Upper lobe of left lung (tissue), 4 donors: ENCODE results near the gene MEIS1.

ENCODE experiments used
- CTCF ChIP-seq, 6 experiments: fragments of 450-650 bp in 4 of 6; fragments of 200-600 bp in 2 of 6; sonication (generic) in 2 of 6; IDR thresholded peaks; one replicate each; pipeline ENCODE4 v1.5.1; 2016 to 2019; ENCODE audit warnings: antibody characterized with exemption in 6 of 6
- POLR2A ChIP-seq, 4 donors: fragments of 450-650 bp; IDR thresholded peaks; one replicate each; pipeline ENCODE4 v1.5.1; 2016 to 2017; ENCODE audit warnings: antibody characterized with exemption in 4 of 4, mild to moderate bottlenecking in 2 of 4
- POLR2AphosphoS5 ChIP-seq, 2 donors: sonication (generic); formaldehyde crosslinking; IDR thresholded peaks; one replicate each; pipeline ENCODE4 v1.5.1; 2017; ENCODE audit warnings: antibody characterized with exemption in 2 of 2

DNA sequence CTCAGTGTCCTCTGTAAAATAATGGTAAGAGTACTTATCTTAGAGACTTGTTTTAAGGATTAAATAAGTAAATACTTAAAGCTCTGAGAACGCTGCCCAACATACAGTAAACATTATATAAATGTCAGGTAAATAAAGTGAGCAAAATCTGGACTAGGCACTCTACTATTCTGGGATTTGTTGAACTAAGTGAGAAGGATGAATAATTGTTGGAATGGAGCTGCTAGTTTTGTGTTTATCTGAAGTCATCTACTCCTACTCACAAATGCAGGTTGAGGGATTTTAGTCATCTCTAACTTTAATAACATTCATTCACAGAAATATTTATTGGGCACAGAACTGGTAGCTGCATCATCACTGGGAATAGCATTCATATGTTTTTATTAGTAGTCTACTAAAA, 103.4 kb downstream of the MEIS1 start:
- no peak for TF ChIP-seq POLR2AphosphoS5 (IDR thresholded peaks at IDR 0.05)
- TF ChIP-seq CTCF (IDR thresholded peaks at IDR 0.05), result no peak
- TF ChIP-seq POLR2A (IDR thresholded peaks at IDR 0.05), result no peak
